GM18502 (cell line): ENCODE measurements around the gene TMEM44.

Source experiments
- ATAC-seq: cut with Tn5 transposase; IDR thresholded peaks from one replicate; pipeline ENCODE4 v1.9.1; 2021; ENCODE audit warnings: mild to moderate bottlenecking; ENCODE audit not compliant: unreplicated experiment, poor library complexity

Gene TMEM44, protein sequence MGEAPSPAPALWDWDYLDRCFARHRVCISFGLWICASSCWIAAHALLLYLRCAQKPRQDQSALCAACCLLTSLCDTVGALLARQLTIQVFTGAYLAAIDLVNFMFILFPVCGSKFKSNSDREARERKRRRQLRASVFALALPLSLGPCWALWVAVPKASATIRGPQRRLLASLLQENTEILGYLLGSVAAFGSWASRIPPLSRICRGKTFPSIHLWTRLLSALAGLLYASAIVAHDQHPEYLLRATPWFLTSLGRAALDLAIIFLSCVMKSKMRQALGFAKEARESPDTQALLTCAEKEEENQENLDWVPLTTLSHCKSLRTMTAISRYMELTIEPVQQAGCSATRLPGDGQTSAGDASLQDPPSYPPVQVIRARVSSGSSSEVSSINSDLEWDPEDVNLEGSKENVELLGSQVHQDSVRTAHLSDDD

DNA sequence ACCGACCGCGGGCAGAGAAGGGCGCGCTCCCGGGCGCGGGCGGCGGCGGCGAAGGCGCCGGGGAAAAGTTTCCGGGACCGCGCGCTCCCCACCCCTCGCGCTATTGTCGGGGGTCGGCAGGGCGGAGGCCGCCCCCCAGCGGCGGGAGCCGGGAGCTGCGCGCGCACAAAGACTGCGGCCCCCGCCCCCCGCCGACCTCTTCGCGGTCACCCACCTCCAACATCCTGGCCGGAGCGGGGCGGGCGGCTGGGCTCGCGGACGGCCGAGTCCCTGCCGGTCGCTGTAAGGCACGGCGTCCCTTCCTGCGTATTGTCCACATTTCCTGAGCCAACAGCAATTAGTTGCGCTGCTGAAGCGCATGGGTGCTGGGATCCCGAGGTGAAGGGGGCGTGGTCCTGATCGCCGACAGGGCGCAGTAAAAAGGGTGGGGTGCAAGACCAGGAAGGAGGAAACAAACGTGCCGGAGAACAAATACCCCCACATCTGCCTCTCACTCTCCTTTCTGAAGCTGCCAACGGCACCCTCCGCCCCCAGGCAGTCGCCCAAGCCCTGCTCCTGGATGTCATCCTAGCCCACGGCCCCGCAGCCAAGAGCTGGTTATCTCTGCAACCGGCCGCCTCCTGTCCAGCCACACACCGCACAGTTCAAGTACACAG is at the start of gene TMEM44:
Gene TMEM44, minus strand, starts transcription at position 71 of the 656 bp plus-strand sequence. CDS start 204 bp downstream, outside the sequence.
- peak; percentile 85 for ATAC-seq

DNA sequence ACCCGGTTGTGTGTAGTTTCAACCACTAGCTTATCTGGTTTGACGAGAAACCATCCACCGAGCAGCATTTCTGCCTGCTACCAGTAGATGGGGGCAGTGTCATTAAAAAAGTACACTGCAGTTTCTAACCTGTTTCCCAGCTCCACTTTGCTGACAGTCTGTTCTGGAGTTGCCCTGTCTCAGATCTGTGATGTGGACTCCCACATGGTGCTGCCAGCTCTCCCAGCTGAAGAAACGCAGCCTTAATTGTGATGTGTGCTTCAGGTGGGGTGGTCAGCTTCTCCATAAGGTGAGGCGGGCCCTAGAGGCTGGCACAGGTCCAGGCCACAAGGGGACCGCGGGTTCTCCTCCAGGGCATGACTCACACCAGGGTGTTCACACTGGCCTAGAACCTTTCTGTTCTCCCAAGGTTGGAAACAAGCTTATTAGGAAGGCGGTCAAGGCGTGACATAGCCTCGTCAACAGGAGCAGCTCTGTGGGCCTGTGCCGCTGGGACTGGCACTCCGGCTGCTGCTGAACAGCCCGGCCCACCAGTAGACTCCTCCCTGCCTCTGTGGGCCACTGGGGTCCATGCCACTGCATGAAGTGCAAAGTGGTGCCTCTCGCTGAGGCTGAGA is 49.6 kb upstream of the TMEM44 start:
- peak; percentile 54 for ATAC-seq

DNA sequence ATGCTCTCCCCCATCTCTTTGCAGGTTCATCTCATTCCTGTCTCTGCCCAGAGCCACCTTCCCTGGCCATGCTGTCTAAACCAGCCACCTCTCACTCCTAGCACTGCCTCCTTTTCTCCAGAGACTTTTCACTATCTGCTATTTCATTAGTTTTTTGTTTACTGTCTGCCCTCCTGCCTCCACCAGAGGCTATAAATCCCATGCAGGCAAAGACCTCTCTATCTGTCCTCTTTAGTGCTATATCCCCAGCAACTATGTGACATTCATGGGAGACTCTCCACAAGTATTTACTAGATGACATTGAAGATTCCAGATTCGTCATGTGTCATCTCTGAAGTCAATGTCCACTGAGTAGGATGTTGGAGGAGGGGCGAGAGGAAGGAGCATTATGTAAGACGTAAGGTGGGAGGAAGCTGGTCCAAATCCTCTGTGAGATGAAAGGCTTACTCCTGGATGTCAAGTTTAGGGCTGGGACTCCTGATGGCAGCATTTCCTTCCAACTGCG is 49.0 kb upstream of the TMEM44 start:
- ATAC-seq: no peak

DNA sequence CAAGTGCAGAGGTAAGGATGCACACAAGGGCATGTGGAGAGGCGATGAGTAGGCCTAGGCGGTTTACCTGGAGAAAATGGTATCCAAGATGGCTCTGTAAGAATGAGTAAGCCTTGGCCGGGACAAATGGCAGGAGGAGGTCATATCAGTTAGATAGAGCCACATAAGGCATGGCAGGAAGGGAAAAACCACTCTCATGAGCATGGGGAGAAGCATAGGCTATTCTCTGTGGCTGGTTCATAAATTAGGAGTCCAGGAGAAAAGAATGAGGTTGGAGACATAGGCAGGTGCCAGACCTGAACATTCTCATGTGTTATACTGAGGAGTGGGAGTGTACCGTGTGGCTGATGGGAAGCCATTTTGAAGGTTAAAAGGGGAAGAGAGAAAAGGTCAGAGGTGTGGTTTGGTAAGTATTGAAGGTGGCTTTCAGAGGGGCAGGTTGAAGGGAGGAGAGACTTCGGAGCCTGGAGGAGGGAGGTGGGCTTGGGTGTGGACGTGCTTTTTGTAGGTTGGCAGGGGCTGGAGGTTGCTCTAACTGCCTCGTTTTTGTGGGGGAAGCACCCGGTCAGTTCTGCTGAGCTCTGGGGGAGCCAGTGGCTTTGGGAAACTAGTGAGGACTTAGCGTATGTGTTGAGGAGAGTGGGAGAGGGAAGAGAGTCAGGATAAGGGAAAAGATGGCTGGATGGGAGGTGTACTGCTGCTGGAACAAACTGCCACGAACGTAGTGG is 47.8 kb upstream of the TMEM44 start:
- no peak for ATAC-seq

DNA sequence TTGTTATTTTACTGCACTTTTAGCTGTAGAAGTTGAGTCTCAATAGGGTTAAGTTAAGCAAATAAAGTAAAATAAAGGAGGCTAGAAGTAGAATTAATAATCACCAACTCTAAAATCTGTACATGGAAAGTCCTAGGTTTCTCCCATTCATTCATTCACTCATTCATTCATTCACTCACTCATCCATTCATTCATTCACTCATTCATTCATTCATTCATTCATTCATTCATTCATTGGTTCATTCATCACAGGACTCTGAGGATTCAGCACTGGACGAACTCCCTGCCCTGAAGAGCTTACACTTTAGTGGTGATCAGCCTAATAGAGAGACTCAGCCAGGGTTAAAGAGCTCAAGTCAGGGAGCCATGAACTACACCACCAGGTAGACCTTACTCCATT is 43.3 kb upstream of the TMEM44 start:
- ATAC-seq: no peak

DNA sequence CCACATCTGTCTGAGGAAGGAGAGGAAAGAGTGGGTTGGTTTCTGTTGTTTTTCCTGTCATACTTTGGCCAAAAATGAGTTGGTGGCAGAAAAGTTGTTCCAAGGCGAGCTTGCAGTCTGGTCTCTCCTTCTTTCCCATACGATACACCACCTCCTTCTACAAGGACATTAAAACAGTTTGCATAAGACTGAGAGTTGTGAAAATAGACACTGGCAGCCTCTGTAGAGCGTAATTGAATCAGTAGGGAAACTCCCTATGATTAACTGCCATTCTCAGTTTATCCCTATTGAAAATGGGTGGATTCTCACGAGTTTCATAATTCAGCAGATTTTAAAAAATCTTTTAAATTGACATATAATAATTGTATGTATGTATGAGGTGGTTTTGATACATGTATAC is 42.5 kb upstream of the TMEM44 start:
- ATAC-seq: no peak

DNA sequence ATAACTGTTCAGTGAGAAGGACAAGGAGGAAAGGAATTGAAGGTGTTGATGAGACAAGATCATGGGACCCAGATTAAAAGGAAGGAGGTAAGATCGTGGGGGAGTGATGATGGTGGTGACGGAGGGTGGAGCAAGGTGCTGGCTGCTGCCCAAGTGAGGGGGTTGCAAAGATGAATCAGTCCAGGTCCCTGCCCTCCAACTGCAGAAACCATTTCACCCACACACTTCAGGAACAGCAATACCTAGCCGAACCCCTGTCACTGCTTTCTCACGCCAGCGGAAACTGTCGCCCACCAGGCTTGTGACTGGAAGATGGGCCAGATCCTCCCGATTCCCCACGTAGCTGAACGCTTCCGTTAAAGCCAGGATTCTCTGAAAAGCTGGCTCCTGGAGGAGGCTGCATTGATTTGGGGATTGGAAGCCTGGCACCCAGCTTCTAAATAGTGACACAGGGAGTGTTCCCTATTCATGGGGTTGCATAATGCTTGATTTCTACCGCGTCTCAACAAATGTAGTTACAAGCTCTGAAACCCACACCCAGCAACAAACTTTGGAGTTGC is 41.9 kb upstream of the TMEM44 start:
- ATAC-seq: no peak

DNA sequence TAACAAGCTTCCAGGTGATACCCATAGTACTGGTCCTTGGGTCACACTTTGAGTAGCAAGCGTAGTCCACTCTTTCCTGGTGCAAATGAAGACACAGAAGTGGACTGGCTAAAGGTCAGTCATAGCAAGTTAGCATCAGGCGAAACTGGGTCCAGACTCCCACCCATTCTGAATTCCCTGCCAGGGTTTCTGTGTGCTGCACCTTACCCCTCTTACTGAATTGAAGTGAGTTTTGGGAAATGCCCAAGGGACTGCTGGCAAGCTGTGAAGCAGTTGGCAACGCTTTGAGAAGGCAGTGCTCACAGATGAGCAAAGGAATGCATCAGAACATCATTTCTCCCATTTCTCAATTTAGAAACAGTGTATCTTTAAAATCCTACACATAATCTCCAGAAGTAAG is 40.5 kb upstream of the TMEM44 start:
- ATAC-seq: no peak

DNA sequence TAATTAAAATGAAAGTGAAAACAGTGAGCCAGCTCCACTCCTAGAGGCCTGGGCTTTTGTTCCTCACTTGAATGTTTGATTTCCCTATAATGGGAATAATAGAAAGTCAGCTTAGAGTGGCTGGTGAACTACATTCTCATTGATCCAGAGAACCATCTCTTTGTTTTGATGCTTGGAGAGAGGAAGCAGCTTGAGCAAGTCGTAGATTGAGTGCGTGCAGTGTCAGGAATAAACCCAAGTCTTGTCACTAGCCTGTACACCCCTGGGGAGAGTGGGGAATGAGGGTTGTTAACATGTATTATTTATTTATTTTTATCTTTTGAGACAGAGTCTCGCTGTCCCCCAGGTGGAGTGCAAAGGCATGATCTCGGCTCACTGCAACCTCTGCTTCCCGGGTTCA is 39.7 kb upstream of the TMEM44 start:
- ATAC-seq: no peak

DNA sequence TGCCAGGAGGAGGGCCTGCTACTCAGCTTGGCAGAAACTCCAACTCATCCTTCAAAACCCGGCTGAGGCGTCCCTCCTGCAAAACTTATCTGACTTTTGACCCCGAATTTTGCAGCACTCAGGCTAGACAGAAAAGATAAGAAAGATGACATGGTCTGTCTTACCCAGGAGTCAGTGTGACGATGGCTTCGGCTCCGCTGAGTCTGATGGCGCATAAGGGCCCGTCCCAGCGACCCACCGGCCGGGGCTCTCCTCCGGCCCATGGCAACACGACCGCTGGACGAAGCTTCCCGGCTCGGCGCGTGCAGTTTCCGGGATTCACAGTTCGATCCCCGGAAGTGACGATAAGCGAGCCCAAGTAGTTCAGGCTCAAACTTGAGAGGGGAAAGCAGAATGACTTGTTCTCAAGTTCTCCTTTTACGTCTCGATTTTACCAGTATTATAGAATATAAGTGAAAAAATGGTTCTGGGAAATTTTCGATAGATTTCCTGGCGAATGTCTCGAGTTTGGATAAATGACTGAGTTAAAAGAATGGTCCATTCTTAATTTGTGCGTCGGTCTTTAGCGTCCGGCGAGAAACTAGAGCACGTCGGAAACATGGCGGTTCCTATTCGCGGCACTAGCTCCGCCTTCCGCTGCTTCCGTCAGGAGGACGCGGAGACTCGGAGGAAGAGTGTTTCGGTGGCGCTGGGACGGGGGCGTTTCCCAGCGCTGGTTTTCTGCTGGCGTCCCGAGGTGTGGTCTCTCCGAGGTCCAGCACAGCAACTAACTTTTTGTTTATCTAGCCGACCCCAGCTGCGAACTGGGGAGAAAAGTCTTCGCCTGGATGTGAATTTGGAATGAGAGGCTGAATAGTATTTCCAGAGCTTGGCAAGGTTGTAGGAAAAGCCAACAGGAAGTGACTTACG is 38.9 kb upstream of the TMEM44 start, which contains the start of gene LSG1:
Gene LSG1, minus strand, starts transcription at position 292 of the 909 bp plus-strand sequence. Its CDS starts 29 bp downstream, at position 263.
- ATAC-seq: peak; percentile 83

DNA sequence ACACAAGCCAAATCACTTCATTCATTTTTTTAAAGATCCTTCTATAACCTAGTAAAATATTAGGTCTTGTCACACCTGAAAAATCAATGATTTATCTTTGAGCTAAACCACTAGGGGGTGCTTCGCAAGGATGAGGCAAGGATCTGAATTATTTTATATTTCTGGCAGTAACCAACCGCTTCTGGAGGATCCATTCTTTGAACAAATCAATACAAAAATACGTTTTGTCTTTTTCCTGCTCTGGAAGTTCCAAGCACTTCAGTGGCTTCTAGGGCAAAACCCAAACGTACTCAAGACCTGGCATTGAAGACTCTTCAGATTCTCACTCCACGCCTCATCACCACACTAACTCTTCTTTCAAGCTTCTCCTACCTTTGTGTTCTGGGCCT is 38.3 kb upstream of the TMEM44 start:
- peak; percentile 22 for ATAC-seq

DNA sequence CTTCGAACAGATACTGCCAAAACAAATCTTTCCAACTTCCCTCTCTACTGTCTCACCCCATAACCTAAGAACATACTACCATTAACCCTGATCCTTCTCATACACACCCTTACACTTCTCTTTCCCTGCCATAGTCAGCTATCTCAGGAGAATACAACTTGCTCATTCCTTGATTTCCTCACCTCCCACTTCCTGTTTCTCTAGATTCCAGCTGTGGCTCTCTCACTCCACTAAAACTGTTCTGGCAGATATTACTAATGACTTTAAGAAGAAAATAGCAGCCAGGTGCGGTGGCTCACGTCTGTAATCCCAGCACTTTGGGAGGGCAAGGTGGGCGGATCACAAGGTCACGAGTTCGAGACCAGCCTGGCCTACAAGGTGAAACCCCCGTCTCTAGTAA is 34.1 kb upstream of the TMEM44 start:
- no peak for ATAC-seq

DNA sequence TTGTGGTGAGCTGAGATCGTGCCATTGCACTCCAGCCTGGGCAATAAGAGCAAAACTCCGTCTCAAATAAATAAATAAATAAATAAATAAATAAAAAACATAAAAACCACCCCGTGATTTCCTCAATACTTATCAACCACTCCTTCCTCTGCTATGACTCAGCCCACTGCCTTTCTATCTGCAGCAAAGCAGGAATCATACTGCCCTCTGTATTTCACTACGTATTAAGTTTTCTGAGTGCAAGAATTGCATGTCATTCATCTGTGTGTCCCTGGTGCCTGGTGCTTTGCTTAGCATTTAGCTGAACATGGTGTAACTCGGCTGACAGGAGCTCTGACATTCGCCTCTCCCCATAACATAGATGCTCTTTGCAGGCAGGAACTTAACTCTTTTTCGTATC is 31.6 kb upstream of the TMEM44 start:
- ATAC-seq: no peak

DNA sequence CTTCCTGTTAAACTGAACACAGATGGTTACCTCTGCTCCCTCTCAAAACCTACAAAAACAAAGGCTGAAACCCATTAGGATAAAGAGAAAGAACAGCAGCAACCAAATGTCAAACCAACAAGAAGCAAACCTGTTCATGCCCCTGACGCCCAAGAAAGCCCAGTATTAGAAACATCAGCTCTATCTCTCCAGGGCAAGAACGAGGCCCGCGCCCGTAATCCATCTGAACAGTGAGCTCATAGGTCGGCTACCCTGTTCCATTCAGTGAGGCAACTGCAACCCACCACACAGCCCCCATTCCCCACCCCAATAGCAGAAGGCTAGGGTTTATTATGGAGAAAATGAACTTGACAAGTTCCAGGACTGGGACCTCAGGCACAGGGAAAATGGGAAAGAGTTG is 28.7 kb upstream of the TMEM44 start:
- no peak for ATAC-seq

DNA sequence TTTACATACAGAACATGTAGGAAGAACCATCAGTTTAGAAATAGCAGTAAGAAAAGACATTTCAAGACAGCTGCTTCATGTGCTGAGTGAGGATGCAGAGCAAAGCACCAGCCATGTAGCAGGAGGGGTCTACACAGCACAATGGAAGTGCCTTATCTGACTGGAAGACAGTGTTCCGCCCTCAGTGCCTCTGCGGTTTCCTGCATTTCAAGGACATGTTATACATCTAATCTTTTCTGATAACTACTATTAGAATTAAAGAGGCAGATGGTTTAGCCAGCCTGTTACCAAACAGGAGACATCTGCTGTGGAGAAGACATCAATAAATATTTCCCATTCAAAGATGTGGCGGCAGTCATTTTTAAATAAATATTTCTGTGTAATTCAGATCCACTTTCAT is 28.2 kb upstream of the TMEM44 start:
- ATAC-seq: no peak

DNA sequence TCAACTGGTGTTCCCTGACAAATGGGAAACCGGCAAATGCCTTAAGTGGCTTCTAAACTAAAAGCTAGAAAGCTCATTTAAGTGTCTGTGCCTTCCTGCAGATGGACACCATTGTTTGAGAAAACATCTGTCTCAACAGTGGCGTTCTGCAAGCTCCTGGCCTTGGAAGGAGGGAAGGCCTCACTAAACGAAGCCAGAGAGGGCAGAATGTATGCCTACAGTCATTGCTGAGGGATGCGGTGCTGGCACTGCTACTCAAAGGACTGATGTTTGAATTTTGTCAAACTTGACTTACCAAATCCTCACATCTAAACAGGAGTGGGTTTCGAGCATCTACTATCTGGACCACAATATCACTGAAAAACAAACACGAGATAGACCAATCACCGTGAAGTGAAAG is 26.6 kb upstream of the TMEM44 start:
- ATAC-seq: no peak

DNA sequence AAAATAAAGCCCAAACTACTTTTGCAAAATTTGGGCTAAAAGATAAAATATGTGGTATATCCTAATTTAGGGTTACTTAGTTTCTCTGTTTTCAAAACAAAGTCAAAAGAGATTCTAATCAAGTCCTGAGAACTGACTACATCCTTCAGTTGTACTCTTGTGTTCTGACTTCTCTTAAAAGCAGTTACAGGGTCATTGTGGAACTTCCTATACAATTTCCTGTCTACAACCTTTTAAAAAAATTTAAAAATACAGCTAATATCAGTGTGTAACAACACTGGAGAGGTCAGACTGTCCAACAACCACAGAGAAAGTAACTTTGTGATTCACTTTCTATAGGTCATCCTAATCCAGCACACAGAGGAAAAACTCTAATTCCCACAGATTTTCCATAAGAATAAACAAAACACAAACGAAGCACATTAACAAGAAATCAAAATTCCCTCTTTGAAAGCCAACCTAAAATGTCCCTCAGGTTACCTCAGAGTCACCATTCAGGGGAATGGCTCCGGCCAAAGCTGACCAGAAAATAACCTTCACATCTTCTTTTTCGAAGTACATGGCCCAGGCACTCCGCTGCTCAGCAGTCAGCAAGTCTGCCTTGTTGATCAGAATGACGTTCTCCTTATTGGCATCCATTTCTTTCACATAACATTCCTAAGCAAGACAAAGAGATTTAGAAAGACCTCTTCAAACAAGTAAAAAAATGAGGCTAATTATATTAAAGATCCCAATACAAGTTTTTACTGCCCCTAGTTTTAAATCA is 25.4 kb upstream of the TMEM44 start:
- no peak for ATAC-seq

DNA sequence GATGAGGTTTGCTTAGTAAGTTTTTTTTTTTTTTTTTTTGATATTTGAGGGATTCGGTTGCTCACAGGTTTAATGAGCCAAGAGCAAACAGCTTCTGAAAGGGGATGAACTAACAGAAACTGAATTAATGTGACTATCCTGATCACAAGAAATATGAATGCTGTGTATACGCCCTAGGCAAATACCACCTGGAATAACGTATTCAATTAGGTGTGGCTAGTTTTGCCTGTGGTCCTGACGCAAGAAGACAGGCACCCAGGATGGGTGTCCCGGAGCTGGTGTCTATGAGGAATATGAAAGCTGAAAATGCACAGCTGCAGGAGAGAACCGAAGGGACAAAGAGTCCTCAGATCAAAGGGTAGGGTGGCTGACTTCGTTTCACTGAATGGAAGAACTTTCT is 24.2 kb upstream of the TMEM44 start:
- no peak for ATAC-seq
